Measurements from ENCODE around the gene GSG1L. TPM values are rescaled to one million over a fixed set of nuclear protein-coding genes. Genes with fewer than 3 reads are reported as not detected.

The GSG1L gene
- total and polyA plus RNA-seq, 9 of the 15 experiments (the other 6 are each of a cell fraction or from before 2014, with no cell fraction given) = not detected

DNA sequence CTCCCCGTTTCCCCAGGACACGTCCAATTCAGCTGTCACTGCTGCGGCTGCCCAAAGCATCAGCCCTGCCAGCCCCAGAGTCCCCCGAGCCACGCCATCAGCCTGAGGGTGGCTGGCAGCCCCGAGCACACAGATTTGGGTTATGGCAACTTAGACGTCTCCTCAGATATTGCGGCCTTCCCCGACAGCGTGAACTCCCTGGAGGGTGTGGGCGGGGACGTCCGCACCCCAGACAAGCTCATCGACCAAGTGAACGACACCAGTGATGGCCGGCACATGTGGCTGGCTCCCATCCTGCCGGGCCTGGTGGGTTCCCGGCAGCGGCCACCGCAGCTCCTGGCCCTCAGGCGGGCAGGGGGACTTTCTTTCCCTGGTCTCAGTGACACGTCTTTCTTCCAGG lies 288.7 kb downstream of the GSG1L start:
- FAIRE-seq (no peak), DNase-seq (ENCODE audit: extremely low read depth in 1 of 4, low spot score in 3 of 4) (no peak), ATAC-seq (no peak)
- H3K9me3 ChIP-seq (replicated peaks; ENCODE audit: control insufficient read depth, insufficient read depth, low read depth, low read length) = no peaks in the 10 kb centered on the region; the same call in 1 of the 2 replicates
- WGBS (ENCODE audit: insufficient coverage, low coverage, missing lambda C conversion rate) = 19% methylated on average over 22 of the region's 22 CpGs
- ChIA-PET CTCF (ENCODE audit: low intra/inter-chr PET ratio) (no interaction called here), POLR2A (interaction anchor here (0.6 to 1.1 kb wide), 2 partner anchors 9 to 11 kb away, joined by 3 read pairs; no protein-coding TSS in a partner anchor)
- peak overlapping the region in 1 of 2 experiments; percentile 45; a peak in 1 of 4 replicates for H3K9ac ChIP-seq (ENCODE audit: insufficient read depth in 1 of 2, low read depth in 2 of 2, low read length in 2 of 2)
- TF ChIP-seq, protein P1, sequence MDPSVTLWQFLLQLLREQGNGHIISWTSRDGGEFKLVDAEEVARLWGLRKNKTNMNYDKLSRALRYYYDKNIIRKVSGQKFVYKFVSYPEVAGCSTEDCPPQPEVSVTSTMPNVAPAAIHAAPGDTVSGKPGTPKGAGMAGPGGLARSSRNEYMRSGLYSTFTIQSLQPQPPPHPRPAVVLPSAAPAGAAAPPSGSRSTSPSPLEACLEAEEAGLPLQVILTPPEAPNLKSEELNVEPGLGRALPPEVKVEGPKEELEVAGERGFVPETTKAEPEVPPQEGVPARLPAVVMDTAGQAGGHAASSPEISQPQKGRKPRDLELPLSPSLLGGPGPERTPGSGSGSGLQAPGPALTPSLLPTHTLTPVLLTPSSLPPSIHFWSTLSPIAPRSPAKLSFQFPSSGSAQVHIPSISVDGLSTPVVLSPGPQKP (CRISPR knock-in tag; IDR thresholded peaks at IDR 0.05) = no peak
- no peak for TF ChIP-seq ZNF57 (CRISPR knock-in tag; IDR thresholded peaks at IDR 0.05)
- TF ChIP-seq, protein P2, sequence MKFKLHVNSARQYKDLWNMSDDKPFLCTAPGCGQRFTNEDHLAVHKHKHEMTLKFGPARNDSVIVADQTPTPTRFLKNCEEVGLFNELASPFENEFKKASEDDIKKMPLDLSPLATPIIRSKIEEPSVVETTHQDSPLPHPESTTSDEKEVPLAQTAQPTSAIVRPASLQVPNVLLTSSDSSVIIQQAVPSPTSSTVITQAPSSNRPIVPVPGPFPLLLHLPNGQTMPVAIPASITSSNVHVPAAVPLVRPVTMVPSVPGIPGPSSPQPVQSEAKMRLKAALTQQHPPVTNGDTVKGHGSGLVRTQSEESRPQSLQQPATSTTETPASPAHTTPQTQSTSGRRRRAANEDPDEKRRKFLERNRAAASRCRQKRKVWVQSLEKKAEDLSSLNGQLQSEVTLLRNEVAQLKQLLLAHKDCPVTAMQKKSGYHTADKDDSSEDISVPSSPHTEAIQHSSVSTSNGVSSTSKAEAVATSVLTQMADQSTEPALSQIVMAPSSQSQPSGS (CRISPR knock-in tag; IDR thresholded peaks at IDR 0.05) = no peak
- no peak for TF ChIP-seq ZNF551 (CRISPR knock-in tag; IDR thresholded peaks at IDR 0.05)
- TF ChIP-seq MBD2 (IDR thresholded peaks at IDR 0.05; ENCODE audit: borderline replicate concordance, low read depth) = no peak
- no peak for TF ChIP-seq NBN (IDR thresholded peaks at IDR 0.05; ENCODE audit: low read depth)
- no peak for TF ChIP-seq ZNF584 (CRISPR knock-in tag; IDR thresholded peaks at IDR 0.05; ENCODE audit: low read depth)
- no peak for TF ChIP-seq ZFX (CRISPR knock-in tag; IDR thresholded peaks at IDR 0.05)
- TF ChIP-seq SRSF9 (IDR thresholded peaks at IDR 0.05; ENCODE audit: borderline replicate concordance, low read depth, low read length) = no peak
- no peak for TF ChIP-seq ZNF780A (CRISPR knock-in tag; IDR thresholded peaks at IDR 0.05)
- TF ChIP-seq NRF1 (conservative IDR thresholded peaks at IDR 0.05 in 1 of 2, IDR thresholded peaks at IDR 0.05 in 1 of 2) = no peak
- no peak for TF ChIP-seq EWSR1 (IDR thresholded peaks at IDR 0.05; ENCODE audit: borderline replicate concordance, low read depth, partially characterized antibody)
- TF ChIP-seq KAT2B (IDR thresholded peaks at IDR 0.05; ENCODE audit: low read depth, low read length) = no peak
- no peak for TF ChIP-seq ZSCAN32 (CRISPR knock-in tag; IDR thresholded peaks at IDR 0.05)
- no peak for TF ChIP-seq HSF4 (CRISPR knock-in tag; IDR thresholded peaks at IDR 0.05; ENCODE audit: borderline replicate concordance)
- TF ChIP-seq, protein P3, sequence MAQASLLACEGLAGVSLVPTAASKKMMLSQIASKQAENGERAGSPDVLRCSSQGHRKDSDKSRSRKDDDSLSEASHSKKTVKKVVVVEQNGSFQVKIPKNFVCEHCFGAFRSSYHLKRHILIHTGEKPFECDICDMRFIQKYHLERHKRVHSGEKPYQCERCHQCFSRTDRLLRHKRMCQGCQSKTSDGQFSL (CRISPR knock-in tag; IDR thresholded peaks at IDR 0.05) = no peak
- TF ChIP-seq, protein P3 (tag; IDR thresholded peaks at IDR 0.05) = no peak
- no peak for TF ChIP-seq KDM2B (CRISPR knock-in tag; IDR thresholded peaks at IDR 0.05)
- in situ Hi-C loops (cut with MboI) (no loop called here), intact Hi-C loops (cut with micrococcal nuclease) (no loop called here)
- H3K27me3 ChIP-seq (ENCODE audit: control insufficient read depth in 2 of 2, insufficient read depth in 2 of 2, low read length in 2 of 2) = peaks cover 0 to 36% of the 10 kb centered on the region in 2 experiments; a peak in 2 of 5 replicates
- peaks cover 2% of the 10 kb centered on the region for H4K20me1 ChIP-seq (replicated peaks; ENCODE audit: control insufficient read depth, insufficient read depth, low read length)
- no TSS peak for BruUV-seq (replicated peaks)
- H3K27ac ChIP-seq (ENCODE audit: extremely low read depth, low read depth, low read length) = no peak overlapping the region
- H3K4me3 ChIP-seq = no peak overlapping the region
- no peaks in the 10 kb centered on the region for H3K79me2 ChIP-seq (ENCODE audit: control insufficient read depth, insufficient read depth, low read length)
- no peaks in the 10 kb centered on the region for H3K36me3 ChIP-seq (ENCODE audit: control insufficient read depth, insufficient read depth, low read length)
- no peak overlapping the region for H2AFZ ChIP-seq (ENCODE audit: low read depth, low read length)
- H3K4me2 ChIP-seq (ENCODE audit: insufficient read depth, low read length) = no peak overlapping the region
- H3K4me1 ChIP-seq (replicated peaks in 1 of 2; ENCODE audit: control insufficient read depth in 2 of 2, insufficient read depth in 2 of 2, low read length in 2 of 2) = peaks cover 0 to 13% of the 10 kb centered on the region in 2 experiments; a peak in 2 of 5 replicates
- no peaks in the 10 kb centered on the region for H3K9me1 ChIP-seq (ENCODE audit: control insufficient read depth, insufficient read depth, low read length)

Measured in K562 (cell line).